ENCODE measurements around the gene ZNF511. TPM values are rescaled to one million over a fixed set of nuclear protein-coding genes. Genes with fewer than 3 reads are reported as not detected.

The ZNF511 gene
- total and polyA plus RNA-seq, 9 of the 15 experiments (the other 6 are each of a cell fraction or from before 2014, with no cell fraction given) = 0.61 to 69.3 (median 40.1) TPM

GRCh38 chr10:133357285-133358161 is 48.8 kb downstream of the ZNF511 start, which contains the start of gene FUOM (continued):
- no peak for TF ChIP-seq ZNF609 (CRISPR knock-in tag; IDR thresholded peaks at IDR 0.05; ENCODE audit: borderline replicate concordance)
- TF ChIP-seq, protein P1, sequence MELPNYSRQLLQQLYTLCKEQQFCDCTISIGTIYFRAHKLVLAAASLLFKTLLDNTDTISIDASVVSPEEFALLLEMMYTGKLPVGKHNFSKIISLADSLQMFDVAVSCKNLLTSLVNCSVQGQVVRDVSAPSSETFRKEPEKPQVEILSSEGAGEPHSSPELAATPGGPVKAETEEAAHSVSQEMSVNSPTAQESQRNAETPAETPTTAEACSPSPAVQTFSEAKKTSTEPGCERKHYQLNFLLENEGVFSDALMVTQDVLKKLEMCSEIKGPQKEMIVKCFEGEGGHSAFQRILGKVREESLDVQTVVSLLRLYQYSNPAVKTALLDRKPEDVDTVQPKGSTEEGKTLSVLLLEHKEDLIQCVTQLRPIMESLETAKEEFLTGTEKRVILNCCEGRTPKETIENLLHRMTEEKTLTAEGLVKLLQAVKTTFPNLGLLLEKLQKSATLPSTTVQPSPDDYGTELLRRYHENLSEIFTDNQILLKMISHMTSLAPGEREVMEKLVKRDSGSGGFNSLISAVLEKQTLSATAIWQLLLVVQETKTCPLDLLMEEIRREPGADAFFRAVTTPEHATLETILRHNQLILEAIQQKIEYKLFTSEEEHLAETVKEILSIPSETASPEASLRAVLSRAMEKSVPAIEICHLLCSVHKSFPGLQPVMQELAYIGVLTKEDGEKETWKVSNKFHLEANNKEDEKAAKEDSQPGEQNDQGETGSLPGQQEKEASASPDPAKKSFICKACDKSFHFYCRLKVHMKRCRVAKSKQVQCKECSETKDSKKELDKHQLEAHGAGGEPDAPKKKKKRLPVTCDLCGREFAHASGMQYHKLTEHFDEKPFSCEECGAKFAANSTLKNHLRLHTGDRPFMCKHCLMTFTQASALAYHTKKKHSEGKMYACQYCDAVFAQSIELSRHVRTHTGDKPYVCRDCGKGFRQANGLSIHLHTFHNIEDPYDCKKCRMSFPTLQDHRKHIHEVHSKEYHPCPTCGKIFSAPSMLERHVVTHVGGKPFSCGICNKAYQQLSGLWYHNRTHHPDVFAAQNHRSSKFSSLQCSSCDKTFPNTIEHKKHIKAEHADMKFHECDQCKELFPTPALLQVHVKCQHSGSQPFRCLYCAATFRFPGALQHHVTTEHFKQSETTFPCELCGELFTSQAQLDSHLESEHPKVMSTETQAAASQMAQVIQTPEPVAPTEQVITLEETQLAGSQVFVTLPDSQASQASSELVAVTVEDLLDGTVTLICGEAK (IDR thresholded peaks at IDR 0.05) = peak; percentile 69
- TF ChIP-seq, protein P1 (CRISPR knock-in tag; IDR thresholded peaks at IDR 0.05) = no peak
- no peak for TF ChIP-seq RAD21 (CRISPR knock-in tag; conservative IDR thresholded peaks at IDR 0.05 in 1 of 2, IDR thresholded peaks at IDR 0.05 in 1 of 2)
- no peak for TF ChIP-seq CBFA2T3 (IDR thresholded peaks at IDR 0.05)

Measured in K562 (cell line).